Psoas muscle (tissue), 8 donors: ENCODE data around the gene CST11. TPM values are rescaled to one million over a fixed set of nuclear protein-coding genes. Genes with fewer than 3 reads are reported as not detected.

Experiments
- ATAC-seq, 4 donors: fragments of 200-7000 bp; cut with Tn5 transposase; one replicate each; pipeline ENCODE4 v1.9.1; 2020; ENCODE audit warnings: moderate library complexity in 3 of 4, mild to moderate bottlenecking in 2 of 4
- DNase-seq, 2 donors: peaks; one replicate each; pipeline ENCODE4 v3.0.0-alpha.2; 2020
- H3K27ac ChIP-seq: fragments of 200-600 bp; one replicate; pipeline ENCODE4 v1.8.0; 2022
- H3K27me3 ChIP-seq, 3 donors: fragments of 200-600 bp in 1 of 3; one replicate each; pipeline versions ENCODE4 v1.6.1 to v1.8.0; 2013 to 2022; ENCODE audit warnings: low read length in 2 of 3, mild to moderate bottlenecking in 2 of 3, moderate library complexity in 1 of 3; ENCODE audit not compliant: insufficient read depth in 3 of 3
- H3K36me3 ChIP-seq, 2 donors: fragments of 200-600 bp in 1 of 2; one replicate each; pipeline versions ENCODE4 v1.6.1 to v1.8.0; 2013 to 2022; ENCODE audit warnings: low read depth in 1 of 2, mild to moderate bottlenecking in 1 of 2, moderate library complexity in 1 of 2; ENCODE audit not compliant: insufficient read depth in 1 of 2
- H3K4me1 ChIP-seq: fragments of 200-600 bp; one replicate; pipeline ENCODE4 v1.8.0; 2022
- H3K4me3 ChIP-seq: fragments of 200-600 bp; one replicate; pipeline ENCODE4 v1.8.0; 2022; ENCODE audit warnings: mild to moderate bottlenecking
- H3K9me3 ChIP-seq: fragments of 200-600 bp; one replicate; pipeline ENCODE4 v1.8.0; 2022
- CTCF ChIP-seq: fragments of 200-600 bp; IDR thresholded peaks from one replicate; pipeline ENCODE4 v1.8.0; 2022; ENCODE audit warnings: antibody characterized with exemption
- whole genome bisulfite sequencing, 3 donors: extraction: QIAGEN DNeasy Blood & Tissue Kit; methylation state at CpG; one replicate each; pipeline versions ENCODE4 v1.1.6 to v1.1.7; 2013; 5-methylcytosine and 5-hydroxymethylcytosine counted together
- intact Hi-C, 2 donors: fragments of 100-400 bp; cut with DNase I; formaldehyde crosslinking; loops; one replicate each; pipeline versions ENCODE4 v1.11.0 to v1.14.2; 2022
- polyA plus RNA-seq, 3 donors: library from polyadenylated mRNA; stranded (reverse); fragments of 200-250 nt; gene quantifications; one replicate each; pipeline ENCODE4 v1.2.3, GENCODE V29; 2013
- total RNA-seq, 4 donors: library from RNA; stranded (reverse); fragmentation: NEBNext Ultra II Directional in 2 of 4; extraction: Animal tissue kit (Norgen Biotek cat#: 25700) in 2 of 4; gene quantifications; one replicate each; pipeline versions ENCODE4 v1.2.1 to v1.2.4, GENCODE V29; 2021 to 2023
- donor health status: healthy with polysubstance abuse.
- donor health status: DM: no; HTN: no; CAD: no; lungs with moderate emphysema.
- donor health status: Bipolar disorder and iron deficiency.
- donor health status: healthy.
- donor health status: DM: yes; HTN: yes; CAD: no.
- donor health status: DM: no; HTN: no; CAD: no.
- donor health status: DM: no; HTN: no; CAD: no.
- donor health status: DM: yes; HTN: yes; CAD: no.

CST11 gene
- total and polyA plus RNA-seq, 7 donors: not detected

GRCh38 chr20:23442436-23442835, 10.2 kb downstream of the CST11 start:
- no peak overlapping the region for H3K4me3 ChIP-seq
- no peaks in the 10 kb centered on the region for H3K27me3 ChIP-seq
- H3K9me3 ChIP-seq: no peaks in the 10 kb centered on the region
- TF ChIP-seq CTCF: no peak
- no peaks in the 10 kb centered on the region for H3K4me1 ChIP-seq
- 82 to 89% (median 83%) methylated on average over 5 of the region's 5 CpGs for WGBS, 3 donors
- no peaks in the 10 kb centered on the region for H3K36me3 ChIP-seq
- intact Hi-C loops: loop anchor here (2.0 to 10.0 kb wide), 4 partner anchors 164 to 555 kb away; partner anchors contain the start of gene CST9 (in 1 of the 2)
- DNase-seq: no peak
- no peak overlapping the region for H3K27ac ChIP-seq
- no peak for ATAC-seq

- TF ChIP-seq CTCF: peak; percentile 86
- intact Hi-C loops: loop anchor here (2.0 to 10.0 kb wide), 4 partner anchors 165 to 555 kb away; partner anchors contain the start of gene CST9 (in 1 of the 2)
Observed at GRCh38 chr20:23441850-23442313, 10.8 kb downstream of the CST11 start.

GRCh38 chr20:23440004-23440403, 12.7 kb downstream of the CST11 start:
- intact Hi-C loops: loop anchor here (5.0 to 10.0 kb wide), 3 partner anchors 167 to 557 kb away; partner anchors contain the start of gene CST9 (in 1 of the 2)
- H3K36me3 ChIP-seq: no peaks in the 10 kb centered on the region
- H3K4me1 ChIP-seq: peaks cover 7% of the 10 kb centered on the region
- ATAC-seq (no peak), DNase-seq (no peak)
- H3K4me3 ChIP-seq: no peak overlapping the region
- 78 to 83% (median 82%) methylated on average over 2 of the region's 2 CpGs for WGBS, 3 donors
- no peak overlapping the region for H3K27ac ChIP-seq
- TF ChIP-seq CTCF: no peak
- no peaks in the 10 kb centered on the region for H3K27me3 ChIP-seq
- H3K9me3 ChIP-seq: no peaks in the 10 kb centered on the region

More at GRCh38 chr20:23441850-23442313, 10.8 kb downstream of the CST11 start:
- Histone ChIP-seq H3K27me3 (no peaks in the 10 kb centered on the region), H3K36me3 (no peaks in the 10 kb centered on the region), H3K9me3 (no peaks in the 10 kb centered on the region), H3K27ac (no peak overlapping the region), H3K4me3 (no peak overlapping the region), H3K4me1 (no peaks in the 10 kb centered on the region)
- WGBS, 3 donors: 13 to 19% (median 17%) methylated on average over 8 of the region's 8 CpGs
- ATAC-seq (peak; percentile 70 to 88 (median 82)), DNase-seq (peak; percentile 46 to 61)

- DNase-seq: no peak
- Histone ChIP-seq H3K27me3 (no peaks in the 10 kb centered on the region), H3K36me3 (no peaks in the 10 kb centered on the region), H3K4me1 (peaks cover 7% of the 10 kb centered on the region), H3K27ac (no peak overlapping the region), H3K4me3 (no peak overlapping the region), H3K9me3 (no peaks in the 10 kb centered on the region)
- 58 to 83% (median 80%) methylated on average over 5 of the region's 5 CpGs for WGBS, 3 donors
- intact Hi-C loops: no loop called here
- ATAC-seq: no peak
- no peak for TF ChIP-seq CTCF
Observed at GRCh38 chr20:23438661-23439060, 14.0 kb downstream of the CST11 start.
